ENCODE data around the gene ATP6V0D1.
"Not testable (repeated sequence)": the region's sequence is repeated elsewhere in the genome, so short reads cannot be mapped to it uniquely, and the experiment has no call there.

The ATP6V0D1 gene

GRCh38 chr16:67518676-67519075, 37.7 kb upstream of the ATP6V0D1 start:
- no peaks in the 10 kb centered on the region for H3K9me3 ChIP-seq (replicated peaks; ENCODE audit: low read length)
- H3K4me2 ChIP-seq (ENCODE audit: low read length): no peak overlapping the region
- no peaks in the 10 kb centered on the region for H3K27me3 ChIP-seq (ENCODE audit: control insufficient read depth, insufficient read depth, low read length)
- H3K36me3 ChIP-seq (ENCODE audit: insufficient read depth, low read length): no peaks in the 10 kb centered on the region
- H3K4me1 ChIP-seq (ENCODE audit: control insufficient read depth, insufficient read depth, low read length): peaks cover 10% of the 10 kb centered on the region
- no peak overlapping the region for H3K9ac ChIP-seq (ENCODE audit: low read depth, low read length)
- no peak overlapping the region for H3K4me3 ChIP-seq (ENCODE audit: low read length)

- Histone ChIP-seq H3K4me3 (ENCODE audit: low read length) (no peak overlapping the region), H3K4me2 (ENCODE audit: low read length) (no peak overlapping the region), H3K9me3 (replicated peaks; ENCODE audit: low read length) (no peaks in the 10 kb centered on the region), H3K4me1 (ENCODE audit: control insufficient read depth, insufficient read depth, low read length) (peaks cover 10% of the 10 kb centered on the region), H3K9ac (ENCODE audit: low read depth, low read length) (no peak overlapping the region), H3K36me3 (ENCODE audit: insufficient read depth, low read length) (no peaks in the 10 kb centered on the region), H3K27me3 (ENCODE audit: control insufficient read depth, insufficient read depth, low read length) (no peaks in the 10 kb centered on the region)
These were observed 36.9 kb upstream of the ATP6V0D1 start for GRCh38 chr16:67517661-67518423.

GRCh38 chr16:67517155-67517445, 36.1 kb upstream of the ATP6V0D1 start:
- H3K36me3 ChIP-seq (ENCODE audit: insufficient read depth, low read length): no peaks in the 10 kb centered on the region
- H3K9me3 ChIP-seq (replicated peaks; ENCODE audit: low read length): no peaks in the 10 kb centered on the region
- no peak overlapping the region for H3K9ac ChIP-seq (ENCODE audit: low read depth, low read length)
- H3K27me3 ChIP-seq (ENCODE audit: control insufficient read depth, insufficient read depth, low read length): no peaks in the 10 kb centered on the region
- H3K4me2 ChIP-seq (ENCODE audit: low read length): no peak overlapping the region
- H3K4me1 ChIP-seq (ENCODE audit: control insufficient read depth, insufficient read depth, low read length): peaks cover 10% of the 10 kb centered on the region
- no peak overlapping the region for H3K4me3 ChIP-seq (ENCODE audit: low read length)

DNA sequence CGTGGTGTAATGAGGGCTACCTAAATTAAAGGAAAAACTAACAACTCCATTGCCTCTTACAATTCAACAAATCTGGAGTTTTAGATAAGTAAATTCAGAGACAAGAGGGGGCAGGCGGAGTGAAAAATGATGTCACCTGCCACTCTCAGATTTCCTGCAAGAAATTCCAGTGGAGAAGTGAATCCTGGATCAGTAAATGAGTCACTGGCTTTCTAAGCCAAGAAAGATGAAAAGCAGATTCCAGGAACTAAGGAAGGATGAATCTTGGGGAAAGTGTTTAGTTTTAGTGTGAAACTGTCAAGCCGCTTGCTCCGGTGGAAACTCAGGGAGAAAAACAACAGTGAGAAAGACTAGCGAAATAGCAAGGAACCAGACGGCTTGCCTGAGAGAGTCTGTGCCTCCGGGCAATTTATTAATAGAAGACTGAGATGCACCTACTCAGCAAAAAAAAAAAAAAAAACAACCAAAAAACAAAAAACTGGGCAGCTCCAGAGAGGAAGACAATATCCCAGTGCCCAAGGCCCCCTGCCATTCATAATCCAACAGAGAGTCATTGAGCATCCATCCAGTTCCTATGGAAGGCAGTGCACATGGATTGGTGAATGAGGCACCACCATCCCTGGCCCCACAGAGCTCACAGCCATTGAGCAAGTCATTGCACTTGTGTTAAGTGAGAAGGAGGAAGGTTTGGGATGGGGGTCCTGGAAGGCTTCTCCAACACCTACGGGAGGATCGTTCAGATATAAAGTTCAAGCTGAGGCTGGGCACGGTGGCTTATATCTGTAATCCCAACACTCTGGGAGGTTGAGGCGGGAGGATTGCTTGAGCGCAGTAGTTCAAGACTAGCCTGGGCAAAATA, 35.6 kb upstream of the ATP6V0D1 start:
- no peak overlapping the region for H3K9ac ChIP-seq (ENCODE audit: low read depth, low read length)
- peaks cover 7% of the 10 kb centered on the region for H3K4me1 ChIP-seq (ENCODE audit: control insufficient read depth, insufficient read depth, low read length)
- no peak overlapping the region for H3K4me2 ChIP-seq (ENCODE audit: low read length)

GRCh38 chr16:67514382-67514828, 33.4 kb upstream of the ATP6V0D1 start:
- no peak overlapping the region for H3K4me3 ChIP-seq (ENCODE audit: low read length)
- peaks cover 7% of the 10 kb centered on the region for H3K4me1 ChIP-seq (ENCODE audit: control insufficient read depth, insufficient read depth, low read length)
- no peak overlapping the region for H3K4me2 ChIP-seq (ENCODE audit: low read length)

More for the DNA sequence above, 35.6 kb upstream of the ATP6V0D1 start:
- H3K36me3 ChIP-seq (ENCODE audit: insufficient read depth, low read length): no peaks in the 10 kb centered on the region
- no peak overlapping the region for H3K4me3 ChIP-seq (ENCODE audit: low read length)
- no peaks in the 10 kb centered on the region for H3K9me3 ChIP-seq (replicated peaks; ENCODE audit: low read length)
- H3K27me3 ChIP-seq (ENCODE audit: control insufficient read depth, insufficient read depth, low read length): no peaks in the 10 kb centered on the region

DNA sequence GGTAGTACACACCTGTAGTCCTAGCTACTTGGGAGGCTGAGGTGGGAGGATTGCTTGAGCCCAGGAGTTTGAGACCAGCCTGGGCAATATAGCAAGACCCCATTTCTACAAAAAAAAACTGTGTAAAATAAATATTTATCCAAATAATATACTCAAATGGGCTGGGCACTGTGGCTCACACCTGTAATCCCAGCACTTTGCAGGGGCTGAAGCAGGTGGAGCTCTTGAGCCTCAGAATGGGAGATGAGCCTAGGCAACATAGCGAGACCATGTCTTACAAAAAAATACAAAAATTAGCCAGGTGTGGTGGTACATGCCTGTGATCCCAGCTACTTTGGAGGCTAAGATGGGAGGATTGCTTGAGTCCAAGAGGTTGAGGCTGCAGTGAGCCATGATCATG, 32.9 kb upstream of the ATP6V0D1 start:
- not testable (repeated sequence) for H3K4me2 ChIP-seq (ENCODE audit: low read length); H3K4me3 ChIP-seq (ENCODE audit: low read length); H3K27me3 ChIP-seq (ENCODE audit: control insufficient read depth, insufficient read depth, low read length); H3K9me3 ChIP-seq (replicated peaks; ENCODE audit: low read length); H3K9ac ChIP-seq (ENCODE audit: low read depth, low read length); H3K4me1 ChIP-seq (ENCODE audit: control insufficient read depth, insufficient read depth, low read length); H3K36me3 ChIP-seq (ENCODE audit: insufficient read depth, low read length)

More at GRCh38 chr16:67514382-67514828, 33.4 kb upstream of the ATP6V0D1 start:
- no peaks in the 10 kb centered on the region for H3K27me3 ChIP-seq (ENCODE audit: control insufficient read depth, insufficient read depth, low read length)
- no peak overlapping the region for H3K9ac ChIP-seq (ENCODE audit: low read depth, low read length)
- no peaks in the 10 kb centered on the region for H3K9me3 ChIP-seq (replicated peaks; ENCODE audit: low read length)
- no peaks in the 10 kb centered on the region for H3K36me3 ChIP-seq (ENCODE audit: insufficient read depth, low read length)

- no peaks in the 10 kb centered on the region for H3K4me1 ChIP-seq (ENCODE audit: control insufficient read depth, insufficient read depth, low read length)
- no peak overlapping the region for H3K9ac ChIP-seq (ENCODE audit: low read depth, low read length)
- no peaks in the 10 kb centered on the region for H3K27me3 ChIP-seq (ENCODE audit: control insufficient read depth, insufficient read depth, low read length)
These were observed 28.1 kb upstream of the ATP6V0D1 start for GRCh38 chr16:67509016-67509415.

GRCh38 chr16:67506468-67506867, 25.5 kb upstream of the ATP6V0D1 start:
- Histone ChIP-seq H3K4me3 (ENCODE audit: low read length) (no peak overlapping the region), H3K9me3 (replicated peaks; ENCODE audit: low read length) (no peaks in the 10 kb centered on the region), H3K27me3 (ENCODE audit: control insufficient read depth, insufficient read depth, low read length) (no peaks in the 10 kb centered on the region), H3K9ac (ENCODE audit: low read depth, low read length) (no peak overlapping the region), H3K4me2 (ENCODE audit: low read length) (no peak overlapping the region), H3K4me1 (ENCODE audit: control insufficient read depth, insufficient read depth, low read length) (no peaks in the 10 kb centered on the region), H3K36me3 (ENCODE audit: insufficient read depth, low read length) (no peaks in the 10 kb centered on the region)

More at GRCh38 chr16:67509016-67509415, 28.1 kb upstream of the ATP6V0D1 start:
- Histone ChIP-seq H3K4me2 (ENCODE audit: low read length) (no peak overlapping the region), H3K9me3 (replicated peaks; ENCODE audit: low read length) (no peaks in the 10 kb centered on the region), H3K4me3 (ENCODE audit: low read length) (no peak overlapping the region), H3K36me3 (ENCODE audit: insufficient read depth, low read length) (no peaks in the 10 kb centered on the region)

- H3K4me2 ChIP-seq (ENCODE audit: low read length): no peak overlapping the region
- no peak overlapping the region for H3K4me3 ChIP-seq (ENCODE audit: low read length)
- H3K4me1 ChIP-seq (ENCODE audit: control insufficient read depth, insufficient read depth, low read length): no peaks in the 10 kb centered on the region
- H3K9me3 ChIP-seq (replicated peaks; ENCODE audit: low read length): no peaks in the 10 kb centered on the region
- H3K36me3 ChIP-seq (ENCODE audit: insufficient read depth, low read length): no peaks in the 10 kb centered on the region
- no peaks in the 10 kb centered on the region for H3K27me3 ChIP-seq (ENCODE audit: control insufficient read depth, insufficient read depth, low read length)
- H3K9ac ChIP-seq (ENCODE audit: low read depth, low read length): no peak overlapping the region
These were observed 23.4 kb upstream of the ATP6V0D1 start for GRCh38 chr16:67504031-67505021.

DNA sequence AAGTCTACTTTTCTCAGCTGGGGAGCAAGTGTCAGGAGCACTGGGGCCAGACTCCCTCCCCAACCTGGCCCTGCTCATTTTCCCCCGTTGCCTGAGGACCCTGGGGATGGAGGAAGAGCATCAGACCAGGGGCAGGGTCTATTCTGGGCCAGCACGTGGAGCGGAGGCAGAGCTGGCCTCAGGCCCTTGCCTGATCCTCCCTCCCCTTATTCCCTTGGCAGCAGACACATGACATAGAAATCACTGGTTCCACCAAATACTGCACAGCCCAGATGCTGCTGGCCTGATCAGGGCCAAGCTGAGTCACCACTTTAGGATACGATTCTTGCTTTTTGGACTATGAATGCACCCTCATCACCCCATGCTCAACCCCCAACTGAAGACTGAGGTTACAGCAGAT, 18.1 kb upstream of the ATP6V0D1 start:
- no peak overlapping the region for H3K4me2 ChIP-seq (ENCODE audit: low read length)
- H3K4me3 ChIP-seq (ENCODE audit: low read length): no peak overlapping the region
- H3K27me3 ChIP-seq (ENCODE audit: control insufficient read depth, insufficient read depth, low read length): no peaks in the 10 kb centered on the region
- no peak overlapping the region for H3K9ac ChIP-seq (ENCODE audit: low read depth, low read length)
- no peaks in the 10 kb centered on the region for H3K36me3 ChIP-seq (ENCODE audit: insufficient read depth, low read length)
- H3K4me1 ChIP-seq (ENCODE audit: control insufficient read depth, insufficient read depth, low read length): no peaks in the 10 kb centered on the region
- no peaks in the 10 kb centered on the region for H3K9me3 ChIP-seq (replicated peaks; ENCODE audit: low read length)
